Measurements from ENCODE around the gene DUSP1.

DNA sequence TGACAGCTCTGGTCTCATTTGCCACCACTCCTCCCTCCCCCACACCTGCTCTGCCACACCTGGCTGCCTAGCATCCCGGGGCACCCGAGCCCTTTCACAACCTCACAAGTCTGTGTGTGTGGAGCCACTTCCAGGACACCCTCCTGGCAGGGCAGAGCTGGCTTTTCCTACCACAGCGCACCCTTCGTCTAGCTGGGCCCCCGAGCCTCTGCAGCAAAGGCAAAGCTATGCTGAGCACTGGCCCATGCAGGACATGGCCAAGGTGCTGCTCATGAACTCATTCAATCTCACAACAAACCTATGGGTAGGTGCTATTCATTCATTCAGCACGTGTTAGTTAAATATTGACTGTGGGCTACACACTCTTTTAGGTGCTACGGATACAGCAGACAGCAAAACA is 43.4 kb downstream of the DUSP1 start:
- TF ChIP-seq ZNF8 (CRISPR knock-in tag; IDR thresholded peaks at IDR 0.05) = no peak
- no peak for TF ChIP-seq ISL1 (CRISPR knock-in tag; IDR thresholded peaks at IDR 0.05)
- TF ChIP-seq ZNF565 (CRISPR knock-in tag; conservative IDR thresholded peaks at IDR 0.05; ENCODE audit: low read depth) = no peak
- TF ChIP-seq TCF4 (CRISPR knock-in tag; IDR thresholded peaks at IDR 0.05; ENCODE audit: borderline replicate concordance) = no peak
- TF ChIP-seq, protein P1, sequence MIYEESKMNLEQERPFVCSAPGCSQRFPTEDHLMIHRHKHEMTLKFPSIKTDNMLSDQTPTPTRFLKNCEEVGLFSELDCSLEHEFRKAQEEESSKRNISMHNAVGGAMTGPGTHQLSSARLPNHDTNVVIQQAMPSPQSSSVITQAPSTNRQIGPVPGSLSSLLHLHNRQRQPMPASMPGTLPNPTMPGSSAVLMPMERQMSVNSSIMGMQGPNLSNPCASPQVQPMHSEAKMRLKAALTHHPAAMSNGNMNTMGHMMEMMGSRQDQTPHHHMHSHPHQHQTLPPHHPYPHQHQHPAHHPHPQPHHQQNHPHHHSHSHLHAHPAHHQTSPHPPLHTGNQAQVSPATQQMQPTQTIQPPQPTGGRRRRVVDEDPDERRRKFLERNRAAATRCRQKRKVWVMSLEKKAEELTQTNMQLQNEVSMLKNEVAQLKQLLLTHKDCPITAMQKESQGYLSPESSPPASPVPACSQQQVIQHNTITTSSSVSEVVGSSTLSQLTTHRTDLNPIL (CRISPR knock-in tag; IDR thresholded peaks at IDR 0.05; ENCODE audit: low read depth) = no peak
- TF ChIP-seq PPARA (CRISPR knock-in tag; IDR thresholded peaks at IDR 0.05; ENCODE audit: borderline replicate concordance) = no peak
- TF ChIP-seq, protein P2, sequence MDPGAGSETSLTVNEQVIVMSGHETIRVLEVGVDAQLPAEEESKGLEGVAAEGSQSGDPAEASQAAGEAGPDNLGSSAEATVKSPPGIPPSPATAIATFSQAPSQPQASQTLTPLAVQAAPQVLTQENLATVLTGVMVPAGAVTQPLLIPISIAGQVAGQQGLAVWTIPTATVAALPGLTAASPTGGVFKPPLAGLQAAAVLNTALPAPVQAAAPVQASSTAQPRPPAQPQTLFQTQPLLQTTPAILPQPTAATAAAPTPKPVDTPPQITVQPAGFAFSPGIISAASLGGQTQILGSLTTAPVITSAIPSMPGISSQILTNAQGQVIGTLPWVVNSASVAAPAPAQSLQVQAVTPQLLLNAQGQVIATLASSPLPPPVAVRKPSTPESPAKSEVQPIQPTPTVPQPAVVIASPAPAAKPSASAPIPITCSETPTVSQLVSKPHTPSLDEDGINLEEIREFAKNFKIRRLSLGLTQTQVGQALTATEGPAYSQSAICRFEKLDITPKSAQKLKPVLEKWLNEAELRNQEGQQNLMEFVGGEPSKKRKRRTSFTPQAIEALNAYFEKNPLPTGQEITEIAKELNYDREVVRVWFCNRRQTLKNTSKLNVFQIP (CRISPR knock-in tag; IDR thresholded peaks at IDR 0.05; ENCODE audit: borderline replicate concordance, low read depth) = no peak
- TF ChIP-seq, protein P3, sequence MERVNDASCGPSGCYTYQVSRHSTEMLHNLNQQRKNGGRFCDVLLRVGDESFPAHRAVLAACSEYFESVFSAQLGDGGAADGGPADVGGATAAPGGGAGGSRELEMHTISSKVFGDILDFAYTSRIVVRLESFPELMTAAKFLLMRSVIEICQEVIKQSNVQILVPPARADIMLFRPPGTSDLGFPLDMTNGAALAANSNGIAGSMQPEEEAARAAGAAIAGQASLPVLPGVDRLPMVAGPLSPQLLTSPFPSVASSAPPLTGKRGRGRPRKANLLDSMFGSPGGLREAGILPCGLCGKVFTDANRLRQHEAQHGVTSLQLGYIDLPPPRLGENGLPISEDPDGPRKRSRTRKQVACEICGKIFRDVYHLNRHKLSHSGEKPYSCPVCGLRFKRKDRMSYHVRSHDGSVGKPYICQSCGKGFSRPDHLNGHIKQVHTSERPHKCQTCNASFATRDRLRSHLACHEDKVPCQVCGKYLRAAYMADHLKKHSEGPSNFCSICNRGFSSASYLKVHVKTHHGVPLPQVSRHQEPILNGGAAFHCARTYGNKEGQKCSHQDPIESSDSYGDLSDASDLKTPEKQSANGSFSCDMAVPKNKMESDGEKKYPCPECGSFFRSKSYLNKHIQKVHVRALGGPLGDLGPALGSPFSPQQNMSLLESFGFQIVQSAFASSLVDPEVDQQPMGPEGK (CRISPR knock-in tag; IDR thresholded peaks at IDR 0.05; ENCODE audit: borderline replicate concordance) = no peak
- TF ChIP-seq ZFP30 (CRISPR knock-in tag; IDR thresholded peaks at IDR 0.05) = no peak
- no peak for TF ChIP-seq TOX (CRISPR knock-in tag; IDR thresholded peaks at IDR 0.05; ENCODE audit: borderline replicate concordance)

All from SK-N-SH treated with all-trans-retinoic acid at 6 μM for 48 hours (cell line).